Naive B cell (primary cell): ENCODE measurements around the gene SFSWAP. TPM values are rescaled to one million over a fixed set of nuclear protein-coding genes. Genes with fewer than 3 reads are reported as not detected.
"Not testable (repeated sequence)": the region's sequence is repeated elsewhere in the genome, so short reads cannot be mapped to it uniquely, and the experiment has no call there.

ENCODE experiments used
- ATAC-seq, 2 donors: fragments of 150-1000 bp; cut with Tn5 transposase; 2 replicates each; pipeline ENCODE4 v1.10.0; 2021; ENCODE audit warnings: low read depth in 2 of 2, mild to moderate bottlenecking in 2 of 2, moderate library complexity in 2 of 2
- DNase-seq: peaks from one replicate; pipeline ENCODE4 v3.0.0; 2022
- H3K27ac Mint-ChIP-seq, 6 donors: one replicate each; pipeline ENCODE4 v1.8.0; 2020 to 2022; ENCODE audit warnings: mild to moderate bottlenecking in 6 of 6, mixed read lengths in 6 of 6, moderate library complexity in 5 of 6, inconsistent platforms in 2 of 6
- H3K27me3 Mint-ChIP-seq, 3 donors: one replicate each; pipeline ENCODE4 v1.8.0; 2021 to 2022; ENCODE audit warnings: mixed read lengths in 3 of 3, mild to moderate bottlenecking in 1 of 3
- H3K36me3 Mint-ChIP-seq, 2 donors: one replicate each; pipeline ENCODE4 v1.8.0; 2020 to 2022; ENCODE audit warnings: mixed read lengths in 2 of 2, inconsistent platforms in 1 of 2, mild to moderate bottlenecking in 1 of 2
- H3K4me1 Mint-ChIP-seq, 3 donors: one replicate each; pipeline ENCODE4 v1.8.0; 2020 to 2022; ENCODE audit warnings: mixed read lengths in 3 of 3, inconsistent platforms in 1 of 3, mild to moderate bottlenecking in 1 of 3, moderate library complexity in 1 of 3
- H3K4me3 Mint-ChIP-seq, 8 donors: one replicate each; pipeline ENCODE4 v1.8.0; 2020 to 2022; ENCODE audit warnings: mild to moderate bottlenecking in 8 of 8, mixed read lengths in 8 of 8, moderate library complexity in 8 of 8, inconsistent platforms in 2 of 8
- H3K9me3 Mint-ChIP-seq, 7 donors: one replicate each; pipeline ENCODE4 v1.8.0; 2020 to 2022; ENCODE audit warnings: mixed read lengths in 7 of 7, mild to moderate bottlenecking in 5 of 7, inconsistent platforms in 2 of 7, moderate library complexity in 1 of 7
- polyA plus RNA-seq, 6 donors: library from polyadenylated mRNA; unstranded; fragments of 300-500 nt; fragmentation: Illumina TruSeq; gene quantifications; one replicate each; pipeline ENCODE4 v1.2.3, GENCODE V29; 2021; ENCODE audit warnings: low read depth in 6 of 6

SFSWAP gene
- polyA plus RNA-seq, 6 donors from 2014 or later: 10.0 to 33.5 (median 19.0) TPM

DNA sequence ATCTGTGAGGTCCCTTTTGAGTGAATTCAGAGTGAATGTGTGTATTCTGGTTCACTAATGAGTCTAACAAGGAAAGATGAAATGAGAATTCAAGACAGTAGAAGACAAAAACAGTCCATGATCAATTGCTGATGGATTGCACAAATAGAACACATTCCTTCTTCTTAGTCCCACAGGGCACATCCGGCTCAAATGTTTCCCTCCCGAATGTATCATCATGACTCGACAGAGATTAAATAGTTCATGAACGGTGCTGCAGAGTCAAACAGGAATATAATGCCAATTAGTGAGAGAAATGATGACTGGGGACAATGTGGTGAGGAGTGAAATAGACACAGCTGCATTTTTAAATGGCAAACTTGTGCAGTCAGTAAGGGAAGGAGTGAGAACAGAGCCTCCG is 11.5 kb upstream of the SFSWAP start:
- Mint-ChIP-seq H3K27me3 (peaks cover 4 to 33% (median 30%) of the 10 kb centered on the region in 3 donors), H3K27ac (no peak overlapping the region), H3K4me3 (no peak overlapping the region)

DNA sequence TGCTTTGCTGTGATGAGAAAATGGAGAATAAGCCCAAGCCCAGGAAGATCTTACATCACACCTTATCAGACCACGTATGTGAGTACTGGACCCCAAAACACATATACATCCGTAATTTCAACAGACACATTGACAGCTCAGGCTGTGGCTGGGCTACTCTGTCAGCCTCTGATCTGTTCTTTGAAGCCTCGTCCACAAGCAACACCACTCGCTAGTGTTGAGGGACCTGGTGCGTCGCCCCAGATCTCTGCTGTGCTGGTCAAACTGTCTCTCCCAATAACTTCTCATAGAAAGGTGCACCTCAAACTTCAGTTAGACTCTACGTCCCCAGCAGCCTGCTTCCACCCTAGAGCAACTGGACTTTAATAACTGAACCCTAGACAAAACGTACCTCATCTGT is 10.6 kb upstream of the SFSWAP start:
- Mint-ChIP-seq H3K36me3 (peaks cover 5 to 18% of the 10 kb centered on the region in 2 donors), H3K27me3 (peaks cover 1 to 29% (median 28%) of the 10 kb centered on the region in 3 donors), H3K4me3 (no peak overlapping the region), H3K4me1 (no peaks in the 10 kb centered on the region), H3K9me3 (peaks cover 9 to 21% (median 17%) of the 10 kb centered on the region in 7 donors), H3K27ac (no peak overlapping the region)
- DNase-seq: no peak
- ATAC-seq: no peak

More for the DNA sequence above, 11.5 kb upstream of the SFSWAP start:
- Mint-ChIP-seq H3K9me3 (peaks cover under 1 to 13% (median 10%) of the 10 kb centered on the region in 7 donors), H3K36me3 (peaks cover 5 to 10% of the 10 kb centered on the region in 2 donors), H3K4me1 (no peaks in the 10 kb centered on the region)
- DNase-seq (no peak), ATAC-seq (no peak)

DNA sequence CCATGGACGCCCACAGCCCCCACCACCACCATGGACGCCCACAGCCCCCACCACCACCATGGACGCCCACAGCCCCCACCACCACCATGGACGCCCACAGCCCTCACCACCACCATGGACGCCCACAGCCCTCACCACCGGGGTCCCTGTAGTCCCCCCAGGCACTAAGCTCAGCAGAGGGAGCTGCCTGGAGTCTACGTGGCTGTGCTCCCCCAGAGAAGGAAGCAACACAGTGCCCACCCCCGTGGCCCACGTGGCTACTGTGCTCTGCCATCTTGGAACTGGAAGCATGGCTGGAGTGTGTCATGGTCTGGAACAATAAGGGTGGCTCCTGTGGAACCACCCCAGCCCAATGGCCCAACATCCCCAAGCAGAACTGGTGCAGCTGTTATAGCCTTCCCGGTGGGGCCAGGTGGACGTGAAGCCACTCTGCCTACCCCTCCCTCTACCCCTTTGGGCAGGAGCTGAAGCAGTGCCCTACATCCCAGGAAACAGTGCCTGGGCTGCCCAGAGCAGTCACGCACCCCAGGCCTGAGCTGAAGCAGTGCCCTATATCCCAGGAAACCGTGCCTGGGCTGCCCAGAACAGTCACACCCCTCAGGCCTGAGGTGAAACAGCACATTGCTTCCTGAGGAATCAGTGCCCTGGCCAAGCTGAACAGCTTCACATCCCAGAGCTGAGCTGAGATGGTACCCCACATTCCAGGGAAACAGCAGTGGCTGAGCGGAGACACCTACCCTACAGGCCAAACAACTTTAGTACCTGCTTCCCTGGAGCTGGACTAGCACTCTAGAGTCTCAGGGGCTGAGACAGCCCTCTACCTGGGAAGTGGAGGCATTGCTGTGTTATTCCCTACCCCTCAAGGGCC is 9.0 kb upstream of the SFSWAP start:
- no peak for ATAC-seq
- peaks cover 5 to 18% of the 10 kb centered on the region in 2 donors for H3K36me3 Mint-ChIP-seq
- peak overlapping the region in 1 of 6 donors; percentile 69 for H3K27ac Mint-ChIP-seq
- no peak for DNase-seq
- H3K4me3 Mint-ChIP-seq: no peak overlapping the region
- peaks cover 0 to 20% (median 19%) of the 10 kb centered on the region in 3 donors for H3K27me3 Mint-ChIP-seq
- H3K9me3 Mint-ChIP-seq: peaks cover 9 to 27% (median 21%) of the 10 kb centered on the region in 7 donors
- no peaks in the 10 kb centered on the region for H3K4me1 Mint-ChIP-seq

DNA sequence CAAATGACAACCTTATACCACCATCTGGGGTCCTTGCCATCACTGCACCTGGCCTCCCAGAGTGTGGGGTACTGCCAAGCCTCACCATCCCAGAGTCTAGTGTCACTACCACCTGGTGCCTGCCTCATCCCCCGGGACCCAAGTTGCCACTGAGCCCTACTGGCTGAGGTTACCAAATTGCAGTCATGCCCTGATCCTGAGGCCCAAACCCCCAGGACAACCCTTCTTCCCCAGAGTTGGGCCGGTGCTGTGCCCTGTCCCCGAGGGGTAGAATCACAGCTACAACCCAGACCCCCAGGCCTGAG is 8.4 kb upstream of the SFSWAP start:
- H3K9me3 Mint-ChIP-seq: peaks cover 9 to 27% (median 21%) of the 10 kb centered on the region in 7 donors
- H3K4me1 Mint-ChIP-seq: no peaks in the 10 kb centered on the region
- peaks cover 5 to 18% of the 10 kb centered on the region in 2 donors for H3K36me3 Mint-ChIP-seq
- H3K27me3 Mint-ChIP-seq: peaks cover 0 to 20% (median 19%) of the 10 kb centered on the region in 3 donors
- H3K27ac Mint-ChIP-seq: no peak overlapping the region
- ATAC-seq (no peak), DNase-seq (no peak)
- no peak overlapping the region for H3K4me3 Mint-ChIP-seq

DNA sequence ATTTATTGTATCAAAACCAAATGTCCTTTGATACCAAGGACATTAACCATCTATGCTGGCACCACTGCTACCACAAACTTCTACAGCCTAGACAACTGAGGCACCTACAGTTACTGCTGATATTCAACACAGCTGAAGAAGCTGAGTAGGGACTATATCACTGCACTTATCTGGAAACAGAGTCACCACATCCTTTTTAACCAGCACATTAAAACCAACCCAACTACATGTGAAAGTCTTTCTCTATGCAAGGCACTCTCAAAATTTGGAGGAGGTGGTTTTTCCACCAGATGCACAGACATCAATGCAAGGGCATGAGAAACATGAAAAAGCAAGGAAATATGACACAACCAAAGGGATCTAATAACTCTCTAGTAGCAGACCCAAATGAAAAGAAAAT is 7.7 kb upstream of the SFSWAP start:
- no peaks in the 10 kb centered on the region for H3K4me1 Mint-ChIP-seq
- no peak for DNase-seq
- H3K36me3 Mint-ChIP-seq: peaks cover 5 to 18% of the 10 kb centered on the region in 2 donors
- peaks cover 0 to 19% (median 18%) of the 10 kb centered on the region in 3 donors for H3K27me3 Mint-ChIP-seq
- no peak overlapping the region for H3K4me3 Mint-ChIP-seq
- no peak overlapping the region for H3K27ac Mint-ChIP-seq
- peaks cover 9 to 27% (median 21%) of the 10 kb centered on the region in 7 donors for H3K9me3 Mint-ChIP-seq
- no peak for ATAC-seq

DNA sequence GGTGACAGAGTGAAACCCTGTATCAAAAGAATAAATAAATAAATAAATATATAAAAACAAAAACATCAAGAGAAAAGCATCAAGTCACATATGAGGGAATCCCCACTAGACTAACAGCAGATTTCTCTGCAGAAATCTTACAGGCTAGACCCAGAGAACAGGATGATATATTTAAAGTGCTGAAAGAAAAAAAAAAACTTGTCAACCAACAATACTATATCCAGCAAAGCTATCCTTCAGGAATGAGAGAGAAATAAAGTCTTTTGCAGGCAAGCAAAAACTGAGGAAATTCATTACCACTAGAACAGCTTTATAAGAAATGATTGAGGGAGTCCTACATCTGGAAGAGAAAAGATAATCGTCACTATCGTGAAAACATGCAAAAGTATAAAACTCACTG is 6.4 kb upstream of the SFSWAP start:
- peaks cover 0 to 12% (median 10%) of the 10 kb centered on the region in 3 donors for H3K27me3 Mint-ChIP-seq
- H3K4me1 Mint-ChIP-seq: peaks cover 0 to 2% (median 2%) of the 10 kb centered on the region in 3 donors
- H3K36me3 Mint-ChIP-seq: peaks cover 5 to 18% of the 10 kb centered on the region in 2 donors
- DNase-seq (no peak), ATAC-seq (no peak)
- H3K27ac Mint-ChIP-seq: no peak overlapping the region
- H3K9me3 Mint-ChIP-seq: peaks cover 9 to 27% (median 21%) of the 10 kb centered on the region in 7 donors
- no peak overlapping the region for H3K4me3 Mint-ChIP-seq

DNA sequence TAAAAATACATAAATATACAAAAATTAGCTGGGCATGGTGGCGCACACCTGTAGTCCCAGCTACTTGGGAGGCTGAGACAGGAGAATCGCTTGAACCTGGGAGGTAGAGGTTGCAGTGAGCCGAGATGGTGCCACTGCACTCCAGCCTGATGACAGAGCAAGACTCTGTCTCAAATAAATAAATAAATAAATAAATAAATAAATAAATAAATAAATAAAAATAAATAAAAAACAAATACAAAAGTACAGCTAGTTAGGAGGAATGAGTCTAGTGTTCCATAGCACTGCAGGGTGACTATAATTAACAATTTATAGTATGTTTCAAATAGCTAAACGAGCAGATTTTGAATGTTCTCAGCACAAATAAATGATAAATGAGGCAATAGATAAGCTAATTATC is 4.2 kb upstream of the SFSWAP start:
- not testable (repeated sequence) for DNase-seq, ATAC-seq, H3K27me3 Mint-ChIP-seq, H3K27ac Mint-ChIP-seq, H3K4me3 Mint-ChIP-seq
- peaks cover 5 to 18% of the 10 kb centered on the region in 2 donors for H3K36me3 Mint-ChIP-seq
- H3K4me1 Mint-ChIP-seq: peaks cover 11 to 15% (median 13%) of the 10 kb centered on the region in 3 donors
- H3K9me3 Mint-ChIP-seq: peaks cover 9 to 27% (median 21%) of the 10 kb centered on the region in 7 donors

DNA sequence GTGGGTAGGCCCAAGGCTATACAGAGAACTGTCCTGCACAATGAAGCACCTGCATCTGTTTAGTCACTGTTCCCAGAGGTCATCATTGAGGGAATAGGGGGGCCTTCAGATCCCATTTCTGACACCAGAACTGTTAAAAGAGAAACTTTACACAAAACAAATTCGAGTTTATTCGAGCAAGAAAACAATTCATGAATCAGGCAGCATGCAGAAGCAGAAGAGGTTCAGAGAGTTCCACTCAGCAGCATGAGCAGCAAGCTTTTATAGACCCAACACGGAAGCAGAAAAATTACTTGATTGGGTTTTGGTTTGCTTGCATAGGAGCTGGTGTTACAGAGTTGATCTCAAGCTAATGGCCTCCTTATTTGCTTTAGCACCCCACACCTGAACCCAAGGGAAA is 1.7 kb upstream of the SFSWAP start:
- Mint-ChIP-seq H3K36me3 (peaks cover 4 to 11% of the 10 kb centered on the region in 2 donors), H3K4me1 (peaks cover 21 to 26% (median 22%) of the 10 kb centered on the region in 3 donors), H3K9me3 (peaks cover 4 to 15% (median 12%) of the 10 kb centered on the region in 7 donors), H3K4me3 (peak overlapping the region; percentile 60 to 98 (median 97)), H3K27me3 (no peaks in the 10 kb centered on the region), H3K27ac (peak overlapping the region in 4 of 6 donors; percentile 49 to 99 (median 80))
- ATAC-seq (no peak), DNase-seq (no peak)

DNA sequence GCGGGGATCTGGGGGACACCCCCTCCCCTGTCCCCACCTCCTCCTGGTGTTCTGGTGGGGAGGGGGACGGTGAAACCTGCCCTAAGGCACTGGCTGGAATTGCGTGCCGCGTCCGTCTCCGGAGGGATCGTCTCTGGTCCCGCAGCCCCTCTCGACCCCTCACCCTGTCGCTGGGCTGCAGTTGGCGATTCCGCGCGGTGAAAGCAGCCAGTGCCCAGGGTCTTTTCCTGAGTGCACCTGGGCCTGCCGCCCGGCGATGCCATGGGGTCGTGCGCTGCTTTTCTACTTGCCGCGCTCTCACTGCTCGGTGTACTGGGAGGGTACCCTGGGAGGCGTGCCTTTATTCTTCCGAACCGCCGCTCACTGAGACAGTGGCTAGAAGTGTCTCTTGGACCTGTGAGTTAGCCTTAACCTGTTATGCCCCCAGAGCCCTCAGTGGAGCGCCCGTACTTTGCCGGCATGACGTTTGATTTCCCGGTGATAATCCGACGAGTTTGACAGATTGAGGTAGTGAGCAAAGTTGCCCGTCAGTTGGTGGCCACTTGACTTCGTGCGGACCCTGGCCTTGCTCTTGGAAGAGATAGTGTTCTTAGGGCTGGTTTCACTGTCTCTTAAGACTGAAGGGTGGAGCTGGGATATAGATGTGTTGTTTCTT is 788 bp downstream of the SFSWAP start:
- Mint-ChIP-seq H3K36me3 (peaks cover 0 to 17% of the 10 kb centered on the region in 2 donors), H3K4me1 (peaks cover 21 to 26% (median 22%) of the 10 kb centered on the region in 3 donors), H3K9me3 (peaks cover 0 to 2% (median 0%) of the 10 kb centered on the region in 7 donors), H3K4me3 (peak overlapping the region; percentile 95 to 99 (median 97)), H3K27ac (peak overlapping the region; percentile 90 to 99 (median 94)), H3K27me3 (no peaks in the 10 kb centered on the region)
- no peak for DNase-seq
- ATAC-seq: no peak

DNA sequence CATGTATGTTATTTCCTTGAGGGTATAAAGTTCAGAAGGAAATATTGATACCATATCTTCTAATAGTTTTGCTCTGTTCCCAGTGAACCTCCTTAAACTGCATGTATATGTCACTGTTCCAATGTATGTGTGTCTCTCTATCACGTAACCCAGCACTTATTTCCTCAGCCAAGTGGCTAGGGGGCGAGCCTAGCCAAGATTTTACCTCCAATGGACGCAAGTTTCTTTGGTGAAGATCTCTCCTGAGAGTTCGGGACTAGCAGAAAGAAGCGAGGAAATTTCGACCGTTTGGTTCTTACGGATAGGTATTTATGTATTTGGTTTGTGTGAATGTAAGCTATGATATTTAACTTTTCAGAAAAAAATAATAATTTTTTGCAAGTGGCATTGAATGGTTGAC is 2.5 kb downstream of the SFSWAP start:
- Mint-ChIP-seq H3K4me3 (peak overlapping the region in 4 of 8 donors; percentile 41 to 96 (median 77)), H3K9me3 (peaks cover 0 to 2% (median 0%) of the 10 kb centered on the region in 7 donors), H3K27ac (peak overlapping the region in 2 of 6 donors; percentile 19 to 80), H3K27me3 (no peaks in the 10 kb centered on the region), H3K36me3 (peaks cover 2 to 23% of the 10 kb centered on the region in 2 donors), H3K4me1 (peaks cover 21 to 26% (median 22%) of the 10 kb centered on the region in 3 donors)
- DNase-seq (no peak), ATAC-seq (no peak)

DNA sequence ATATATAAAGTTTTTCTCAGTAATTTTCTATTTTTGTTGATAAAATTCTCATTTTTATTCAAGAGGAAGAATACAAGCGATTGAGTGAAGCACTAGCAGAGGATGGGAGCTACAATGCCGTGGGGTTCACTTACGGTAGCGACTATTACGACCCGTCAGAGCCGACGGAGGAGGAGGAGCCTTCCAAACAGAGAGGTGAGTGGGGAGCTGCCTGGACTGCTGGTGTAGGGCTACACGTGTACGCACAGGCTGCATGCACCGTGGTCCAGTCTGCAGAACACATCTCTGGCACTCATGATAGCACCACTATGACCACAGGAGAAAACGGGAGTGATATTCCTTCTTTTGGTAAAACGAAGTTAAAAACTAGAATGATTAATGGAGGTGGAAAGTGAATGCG is 3.9 kb downstream of the SFSWAP start:
- H3K9me3 Mint-ChIP-seq: peaks cover 0 to under 1% (median 0%) of the 10 kb centered on the region in 7 donors
- DNase-seq (no peak), ATAC-seq (no peak)
- H3K4me1 Mint-ChIP-seq: peaks cover 16 to 24% (median 18%) of the 10 kb centered on the region in 3 donors
- H3K27me3 Mint-ChIP-seq: no peaks in the 10 kb centered on the region
- H3K36me3 Mint-ChIP-seq: peaks cover 8 to 23% of the 10 kb centered on the region in 2 donors
- H3K27ac Mint-ChIP-seq: no peak overlapping the region
- peak overlapping the region in 1 of 8 donors; percentile 47 for H3K4me3 Mint-ChIP-seq

DNA sequence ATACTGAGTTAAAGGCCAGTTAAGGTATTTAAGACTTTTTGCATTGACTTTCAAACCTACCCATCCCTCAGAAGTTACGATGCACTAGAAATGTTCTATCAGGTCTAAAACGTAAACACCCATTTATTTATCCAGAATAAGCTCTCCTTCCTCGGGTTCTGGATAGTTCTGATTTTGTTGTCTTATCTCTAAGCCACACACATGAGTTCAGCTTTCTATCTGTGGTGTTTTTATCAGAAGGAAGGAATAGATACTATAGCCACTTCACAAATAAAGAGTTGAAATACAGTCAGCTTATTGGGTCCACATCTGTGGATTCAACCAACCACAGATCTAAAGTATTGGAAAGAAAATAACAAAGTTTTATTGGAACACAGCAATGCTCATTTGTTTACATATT is 5.4 kb downstream of the SFSWAP start:
- Mint-ChIP-seq H3K36me3 (peaks cover 8 to 33% of the 10 kb centered on the region in 2 donors), H3K27ac (no peak overlapping the region), H3K9me3 (no peaks in the 10 kb centered on the region), H3K4me3 (peak overlapping the region in 1 of 8 donors; percentile 51), H3K4me1 (peaks cover 9 to 17% (median 10%) of the 10 kb centered on the region in 3 donors), H3K27me3 (no peaks in the 10 kb centered on the region)
- DNase-seq (no peak), ATAC-seq (no peak)

DNA sequence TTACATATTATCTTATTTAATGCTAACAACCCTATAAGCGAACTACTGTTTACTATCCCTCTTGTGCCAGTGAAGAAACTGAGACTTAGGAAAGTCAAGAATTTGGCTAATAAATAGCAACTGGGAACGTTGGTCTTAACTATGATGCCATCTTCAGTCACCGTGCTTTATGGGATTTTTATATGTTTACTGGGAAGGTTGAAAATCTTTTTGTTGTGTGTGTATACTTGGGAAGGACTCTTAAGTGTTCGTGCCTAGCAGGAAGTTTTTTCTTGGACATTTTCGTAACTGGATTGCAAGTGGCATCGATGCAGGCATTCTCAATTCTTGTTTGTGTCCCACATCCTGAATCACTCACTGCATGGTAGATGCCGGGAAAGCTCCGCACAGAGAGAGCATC is 9.4 kb downstream of the SFSWAP start:
- Mint-ChIP-seq H3K9me3 (no peaks in the 10 kb centered on the region), H3K4me3 (no peak overlapping the region), H3K4me1 (peaks cover 0 to 12% (median 3%) of the 10 kb centered on the region in 3 donors), H3K27me3 (no peaks in the 10 kb centered on the region), H3K36me3 (peaks cover 8 to 27% of the 10 kb centered on the region in 2 donors), H3K27ac (no peak overlapping the region)
- ATAC-seq (no peak), DNase-seq (no peak)
